Subcutaneous adipose tissue (tissue), 4 donors: ENCODE data around the gene MGAT5. TPM values are rescaled to one million over a fixed set of nuclear protein-coding genes. Genes with fewer than 3 reads are reported as not detected.

ENCODE experiments used
- small RNA-seq: library from RNA; depleted of rRNA; stranded (forward); fragments of <200 nt; gene quantifications from one replicate; pipeline ENCODE3, GENCODE V24; 2016
- total RNA-seq, 4 donors: library from RNA; depleted of rRNA; stranded (reverse); fragments of >200 nt; gene quantifications; one replicate each; pipeline ENCODE4 v1.1.0, GENCODE V29; 2016
- TF ChIP-seq, protein P1 (sequence below): fragments of 450-650 bp; IDR thresholded peaks from one replicate; pipeline ENCODE4 v1.5.1; 2016; ENCODE audit warnings: low read depth, mild to moderate bottlenecking, control low read depth, antibody characterized with exemption, moderate library complexity

Gene MGAT5
- total RNA-seq, 4 donors from 2014 or later: 22.0 to 42.8 (median 32.2) TPM

DNA sequence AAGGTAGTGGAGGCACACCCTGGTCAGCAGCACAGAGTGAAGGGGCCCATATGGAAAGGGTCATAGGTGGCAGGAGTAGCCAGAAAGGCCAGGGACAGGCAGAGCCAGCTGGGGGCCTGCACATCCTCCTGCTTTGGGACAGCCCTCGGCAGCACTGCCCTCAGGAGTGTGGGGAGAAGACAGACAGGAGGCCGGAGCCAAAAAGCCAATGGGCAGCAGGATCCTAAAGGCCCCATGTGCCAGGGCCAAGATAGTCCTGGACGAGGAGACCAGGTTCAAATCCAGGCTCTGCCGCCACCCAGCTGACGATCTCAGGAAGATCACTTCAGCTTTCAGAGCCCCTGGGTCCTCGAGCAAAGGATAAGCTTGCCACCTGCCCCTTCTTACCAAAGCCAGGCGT is 244.8 kb downstream of the MGAT5 start:
- TF ChIP-seq, protein P1, sequence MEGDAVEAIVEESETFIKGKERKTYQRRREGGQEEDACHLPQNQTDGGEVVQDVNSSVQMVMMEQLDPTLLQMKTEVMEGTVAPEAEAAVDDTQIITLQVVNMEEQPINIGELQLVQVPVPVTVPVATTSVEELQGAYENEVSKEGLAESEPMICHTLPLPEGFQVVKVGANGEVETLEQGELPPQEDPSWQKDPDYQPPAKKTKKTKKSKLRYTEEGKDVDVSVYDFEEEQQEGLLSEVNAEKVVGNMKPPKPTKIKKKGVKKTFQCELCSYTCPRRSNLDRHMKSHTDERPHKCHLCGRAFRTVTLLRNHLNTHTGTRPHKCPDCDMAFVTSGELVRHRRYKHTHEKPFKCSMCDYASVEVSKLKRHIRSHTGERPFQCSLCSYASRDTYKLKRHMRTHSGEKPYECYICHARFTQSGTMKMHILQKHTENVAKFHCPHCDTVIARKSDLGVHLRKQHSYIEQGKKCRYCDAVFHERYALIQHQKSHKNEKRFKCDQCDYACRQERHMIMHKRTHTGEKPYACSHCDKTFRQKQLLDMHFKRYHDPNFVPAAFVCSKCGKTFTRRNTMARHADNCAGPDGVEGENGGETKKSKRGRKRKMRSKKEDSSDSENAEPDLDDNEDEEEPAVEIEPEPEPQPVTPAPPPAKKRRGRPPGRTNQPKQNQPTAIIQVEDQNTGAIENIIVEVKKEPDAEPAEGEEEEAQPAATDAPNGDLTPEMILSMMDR: no peak

DNA sequence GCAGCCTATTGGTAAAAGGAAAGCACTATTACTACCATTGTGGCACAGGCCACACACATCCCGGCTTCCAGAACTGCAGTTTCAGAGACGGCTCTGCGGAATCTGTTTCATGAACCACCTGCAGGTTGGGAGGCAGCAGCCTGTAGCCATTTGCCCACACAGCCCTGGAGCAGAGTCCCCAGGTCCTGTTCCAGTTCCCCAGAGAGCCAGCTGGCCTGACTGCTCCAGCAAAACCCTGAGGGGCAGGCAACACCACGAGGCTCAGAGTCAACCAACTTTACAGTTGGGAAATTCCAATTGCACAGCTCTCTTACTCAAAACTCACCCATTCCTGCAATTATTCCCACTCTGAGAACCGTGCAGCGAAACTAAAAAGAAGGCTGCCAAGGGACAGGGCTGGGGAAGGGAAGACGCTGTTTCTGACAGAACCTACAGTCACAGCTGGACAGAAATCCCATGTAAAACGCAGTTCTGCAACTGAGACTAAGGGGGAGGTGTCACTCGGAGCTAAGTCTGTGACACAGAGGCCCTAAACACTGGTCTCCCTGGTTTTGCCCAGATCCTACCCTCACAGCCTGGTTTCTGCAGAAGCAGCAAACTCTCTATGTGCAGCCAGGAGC is 245.5 kb downstream of the MGAT5 start:
- TF ChIP-seq, protein P1: no peak

DNA sequence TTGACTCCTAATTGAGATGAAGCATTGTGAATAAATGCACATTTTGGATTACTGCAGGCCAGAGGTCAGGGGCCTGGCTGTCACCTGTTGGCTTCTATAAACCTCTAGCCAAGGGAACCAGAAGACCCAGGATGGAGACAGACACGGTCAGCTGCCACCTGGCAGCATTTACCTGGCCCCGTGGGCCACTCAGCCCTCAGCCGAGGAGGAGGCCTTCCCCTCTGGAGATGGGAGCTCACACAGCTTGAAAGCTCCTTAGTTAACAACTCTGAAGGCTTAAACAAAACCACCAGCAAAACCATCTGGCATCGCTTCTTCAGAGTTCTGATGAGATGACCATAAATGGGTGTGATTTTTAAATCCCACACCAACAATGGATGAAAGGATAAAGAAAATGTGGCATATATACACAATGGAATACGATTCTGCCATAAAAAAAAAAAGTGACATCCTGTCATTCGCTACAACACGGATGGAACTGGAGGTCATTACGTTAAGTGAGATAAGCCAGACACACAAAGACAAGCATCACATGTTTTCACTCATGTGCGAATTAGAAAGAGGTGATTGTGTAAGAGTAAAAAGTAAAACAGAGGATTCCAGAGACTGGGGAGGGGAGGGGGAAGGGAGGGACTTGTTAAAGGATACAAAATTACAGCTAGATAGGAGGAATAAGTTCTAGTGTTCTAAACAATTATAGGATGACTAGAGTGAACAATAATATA is 246.5 kb downstream of the MGAT5 start:
- TF ChIP-seq, protein P1: no peak

DNA sequence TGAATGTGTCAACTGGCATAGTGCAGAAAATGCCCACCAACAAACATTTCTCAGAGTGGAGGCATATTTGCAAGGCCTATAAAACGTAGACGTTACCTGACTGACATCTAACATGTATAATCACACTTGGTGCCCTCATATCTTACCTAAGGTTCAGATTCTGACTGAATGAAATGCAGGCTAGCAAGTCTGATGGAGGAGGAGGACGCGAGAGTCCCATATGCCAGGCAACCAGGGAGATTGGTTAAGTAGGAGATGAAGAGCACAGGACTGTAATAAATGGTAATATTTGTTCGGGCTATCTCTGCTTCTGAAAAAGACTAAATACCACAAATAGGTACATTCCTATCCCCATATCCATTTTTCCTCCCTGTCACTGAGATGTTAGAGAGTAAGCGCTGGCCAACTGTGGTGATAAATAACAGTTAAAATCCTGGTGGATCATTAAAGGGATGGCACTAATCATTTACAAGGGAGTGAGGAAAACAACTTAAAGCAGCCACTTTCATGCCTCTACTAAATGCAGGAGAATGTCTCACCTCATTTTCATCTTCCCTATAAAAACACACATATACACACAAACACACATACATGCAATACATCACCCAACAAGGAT is 247.7 kb downstream of the MGAT5 start:
- TF ChIP-seq, protein P1: no peak

DNA sequence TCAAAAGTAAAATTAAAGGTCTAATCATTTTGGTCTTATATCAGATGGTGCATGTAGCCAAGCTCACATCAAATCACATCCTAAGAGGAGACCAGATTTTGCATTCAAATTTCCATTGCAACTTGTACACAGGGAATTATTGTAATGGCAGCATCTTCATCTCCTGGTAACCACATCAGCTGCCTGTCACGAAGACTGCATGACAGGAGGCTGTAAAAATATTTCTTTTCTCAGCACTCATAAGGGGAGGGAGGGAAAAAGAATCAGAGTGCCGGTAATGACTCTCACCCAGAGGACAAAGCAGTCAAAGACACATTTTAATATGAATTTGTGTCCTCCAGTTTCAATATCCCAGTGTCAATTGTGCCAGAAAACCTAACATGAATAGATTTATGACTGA is 248.2 kb downstream of the MGAT5 start:
- TF ChIP-seq, protein P1: no peak

Small RNA genes within 50 kb of the gene (small RNA-seq; reads per million reads assigned to genes)
- gene RNA5SP104: not detected
